ENCODE results near the gene TJAP1. TPM values are rescaled to one million over a fixed set of nuclear protein-coding genes. Genes with fewer than 3 reads are reported as not detected.

The TJAP1 gene
- total RNA-seq, 1 experiment from 2014 or later: 78.9 TPM

GRCh38 chr6:43541774-43542471, 64.6 kb downstream of the TJAP1 start:
- Mint-ChIP-seq H3K27me3 (ENCODE audit: insufficient read depth, unreplicated experiment) (no peaks in the 10 kb centered on the region), H3K36me3 (ENCODE audit: insufficient read depth, unreplicated experiment) (peaks cover 77% of the 10 kb centered on the region), H3K4me3 (ENCODE audit: unreplicated experiment) (no peak overlapping the region), H3K4me1 (ENCODE audit: insufficient read depth, unreplicated experiment) (peaks cover 9% of the 10 kb centered on the region), H3K9me3 (ENCODE audit: unreplicated experiment) (no peaks in the 10 kb centered on the region), H3K27ac (ENCODE audit: low read depth, unreplicated experiment) (no peak overlapping the region)
- TF ChIP-seq CTCF (IDR thresholded peaks at IDR 0.05; ENCODE audit: unreplicated experiment): no peak
- no peak for DNase-seq (ENCODE audit: unreplicated experiment)
- intact Hi-C loops (cut with micrococcal nuclease): no loop called here
- BruUV-seq (replicated peaks): no TSS peak
- ChIA-PET POLR2A (interaction anchor here (0.8 to 1.1 kb wide), 2 partner anchors 10 to 34 kb away, joined by 3 to 4 read pairs; partner anchors contain the start of genes POLH and XPO5), CTCF (interaction anchor here (0.5 to 0.7 kb wide), 3 partner anchors 137 to 879 kb away, joined by 3 to 5 read pairs (median 4); no protein-coding TSS in a partner anchor)

- Mint-ChIP-seq H3K27ac (ENCODE audit: low read depth, unreplicated experiment) (no peak overlapping the region), H3K4me3 (ENCODE audit: unreplicated experiment) (no peak overlapping the region), H3K4me1 (ENCODE audit: insufficient read depth, unreplicated experiment) (peaks cover 9% of the 10 kb centered on the region), H3K27me3 (ENCODE audit: insufficient read depth, unreplicated experiment) (no peaks in the 10 kb centered on the region), H3K36me3 (ENCODE audit: insufficient read depth, unreplicated experiment) (peaks cover 78% of the 10 kb centered on the region), H3K9me3 (ENCODE audit: unreplicated experiment) (no peaks in the 10 kb centered on the region)
- no peak for TF ChIP-seq CTCF (IDR thresholded peaks at IDR 0.05; ENCODE audit: unreplicated experiment)
- BruUV-seq (replicated peaks): no TSS peak
- ChIA-PET POLR2A (interaction anchor here (1.1 to 1.7 kb wide), 3 partner anchors 13 to 52 kb away, joined by 3 to 4 read pairs (median 4); no protein-coding TSS in a partner anchor), CTCF (interaction anchor here (0.6 kb wide), 1 partner anchor 42 kb away, joined by 3 read pairs; no protein-coding TSS in a partner anchor)
- DNase-seq (ENCODE audit: unreplicated experiment): no peak
- intact Hi-C loops (cut with micrococcal nuclease): no loop called here
Observed at GRCh38 chr6:43544461-43544860, 67.1 kb downstream of the TJAP1 start.

DNA sequence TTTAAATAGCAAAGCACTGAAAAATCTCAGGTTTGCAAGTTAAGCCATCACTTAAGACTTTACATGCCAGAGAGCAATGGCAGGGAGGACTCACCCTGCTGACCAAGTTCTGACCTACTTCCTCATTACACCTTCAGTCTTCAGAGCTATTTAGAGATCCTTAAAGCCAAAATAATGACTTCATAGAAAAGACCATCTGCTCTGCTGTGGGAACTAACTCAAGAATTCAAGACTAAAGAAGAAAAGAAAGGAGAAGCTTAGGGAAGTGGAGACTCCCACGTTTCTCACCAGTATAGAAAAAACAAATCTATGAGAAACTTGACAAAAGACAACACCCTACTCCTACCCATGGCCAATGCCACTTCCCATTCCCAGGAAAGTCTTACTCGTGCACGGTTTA, 69.9 kb downstream of the TJAP1 start:
- BruUV-seq (replicated peaks): no TSS peak
- no peaks in the 10 kb centered on the region for H3K4me1 Mint-ChIP-seq (ENCODE audit: insufficient read depth, unreplicated experiment)
- DNase-seq (ENCODE audit: unreplicated experiment): no peak
- H3K4me3 Mint-ChIP-seq (ENCODE audit: unreplicated experiment): no peak overlapping the region
- peaks cover 90% of the 10 kb centered on the region for H3K36me3 Mint-ChIP-seq (ENCODE audit: insufficient read depth, unreplicated experiment)
- ChIA-PET POLR2A (no interaction called here), CTCF (no interaction called here)
- no peak overlapping the region for H3K27ac Mint-ChIP-seq (ENCODE audit: low read depth, unreplicated experiment)
- intact Hi-C loops (cut with micrococcal nuclease): no loop called here
- TF ChIP-seq CTCF (IDR thresholded peaks at IDR 0.05; ENCODE audit: unreplicated experiment): no peak
- H3K9me3 Mint-ChIP-seq (ENCODE audit: unreplicated experiment): no peaks in the 10 kb centered on the region
- no peaks in the 10 kb centered on the region for H3K27me3 Mint-ChIP-seq (ENCODE audit: insufficient read depth, unreplicated experiment)

Small RNA genes lying within 50 kb of the gene (microRNA-seq; reads per million reads assigned to microRNA genes)
- gene MIR6780B: not detected

Other genes starting within 250 kb of the TJAP1 start
- 52.5 and 91.0 TPM in 2 replicates for gene DNPH1, start 248.1 kb upstream of the TJAP1 start, total RNA-seq (2022)
- gene TTBK1, start 234.1 kb upstream of the TJAP1 start, total RNA-seq (2022): not detected in 2 replicates
- not detected in 2 replicates for gene SLC22A7, start 179.3 kb upstream of the TJAP1 start, total RNA-seq (2022)
- gene CRIP3, start 168.7 kb upstream of the TJAP1 start, total RNA-seq (2022): not detected in 2 replicates
- gene ZNF318, start 107.9 kb upstream of the TJAP1 start, total RNA-seq (2022): 11.3 and 12.9 TPM in 2 replicates
- 25.6 and 25.9 TPM in 2 replicates for gene ABCC10, start 50.0 kb upstream of the TJAP1 start, total RNA-seq (2022)
- gene DLK2, start 22.0 kb upstream of the TJAP1 start, total RNA-seq (2022): 13.6 and 30.2 TPM in 2 replicates
- gene LRRC73, start 32.8 kb downstream of the TJAP1 start, total RNA-seq (2022): 0.37 and 1.2 TPM in 2 replicates
- 65.1 and 72.9 TPM in 2 replicates for gene YIPF3, start 39.4 kb downstream of the TJAP1 start, total RNA-seq (2022)
- gene POLR1C, start 39.5 kb downstream of the TJAP1 start, total RNA-seq (2022): 54.9 and 63.6 TPM in 2 replicates
- gene XPO5, start 98.5 kb downstream of the TJAP1 start, total RNA-seq (2022): 92.0 and 98.6 TPM in 2 replicates
- gene POLH, start 98.6 kb downstream of the TJAP1 start, total RNA-seq (2022): 34.5 and 36.7 TPM in 2 replicates
- 277 and 311 TPM in 2 replicates for gene GTPBP2, start 151.7 kb downstream of the TJAP1 start, total RNA-seq (2022)
- 21.2 and 21.6 TPM in 2 replicates for gene MAD2L1BP, start 158.3 kb downstream of the TJAP1 start, total RNA-seq (2022)
- not detected in 2 replicates for gene RSPH9, start 167.5 kb downstream of the TJAP1 start, total RNA-seq (2022)
- gene MRPS18A, start 210.2 kb downstream of the TJAP1 start, total RNA-seq (2022): 69.1 and 79.5 TPM in 2 replicates